ENCODE data around the gene NRXN3. TPM values are rescaled to one million over a fixed set of nuclear protein-coding genes. Genes with fewer than 3 reads are reported as not detected.

The NRXN3 gene
- total RNA-seq, 1 experiment from 2014 or later = not detected

DNA sequence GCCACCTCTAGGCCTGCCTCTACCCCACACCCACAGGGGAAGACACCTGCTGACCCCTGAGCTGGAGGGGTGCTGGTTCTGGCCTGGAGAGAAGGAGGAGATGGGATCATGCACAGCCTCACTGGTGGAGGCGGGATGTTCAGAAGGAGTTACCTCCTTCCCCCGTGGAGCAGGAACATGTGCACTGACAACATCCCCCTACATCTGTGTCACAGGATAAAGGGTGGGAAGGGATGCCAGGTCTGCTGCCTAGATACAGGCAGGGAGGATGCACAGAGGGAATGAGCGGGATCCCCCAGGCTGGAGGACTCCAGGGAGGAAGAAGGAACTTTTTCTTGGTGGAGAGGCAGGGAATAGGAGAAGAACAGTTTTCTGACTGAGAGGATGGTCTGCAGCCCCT is 8.8 kb downstream of the NRXN3 start:
- ATAC-seq = no peak
- CTCF ChIA-PET = no interaction called here

More for the DNA sequence above, 8.8 kb downstream of the NRXN3 start:
- no peak overlapping the region for H3K4me2 ChIP-seq (ENCODE audit: low read length)
- TF ChIP-seq, protein P1, sequence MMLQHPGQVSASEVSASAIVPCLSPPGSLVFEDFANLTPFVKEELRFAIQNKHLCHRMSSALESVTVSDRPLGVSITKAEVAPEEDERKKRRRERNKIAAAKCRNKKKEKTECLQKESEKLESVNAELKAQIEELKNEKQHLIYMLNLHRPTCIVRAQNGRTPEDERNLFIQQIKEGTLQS (IDR thresholded peaks at IDR 0.05) = no peak
- no peak for TF ChIP-seq ZFX (IDR thresholded peaks at IDR 0.05)
- no peak for TF ChIP-seq ZNF274 (IDR thresholded peaks at IDR 0.05; ENCODE audit: low read depth, low read length)
- TF ChIP-seq, protein P2, sequence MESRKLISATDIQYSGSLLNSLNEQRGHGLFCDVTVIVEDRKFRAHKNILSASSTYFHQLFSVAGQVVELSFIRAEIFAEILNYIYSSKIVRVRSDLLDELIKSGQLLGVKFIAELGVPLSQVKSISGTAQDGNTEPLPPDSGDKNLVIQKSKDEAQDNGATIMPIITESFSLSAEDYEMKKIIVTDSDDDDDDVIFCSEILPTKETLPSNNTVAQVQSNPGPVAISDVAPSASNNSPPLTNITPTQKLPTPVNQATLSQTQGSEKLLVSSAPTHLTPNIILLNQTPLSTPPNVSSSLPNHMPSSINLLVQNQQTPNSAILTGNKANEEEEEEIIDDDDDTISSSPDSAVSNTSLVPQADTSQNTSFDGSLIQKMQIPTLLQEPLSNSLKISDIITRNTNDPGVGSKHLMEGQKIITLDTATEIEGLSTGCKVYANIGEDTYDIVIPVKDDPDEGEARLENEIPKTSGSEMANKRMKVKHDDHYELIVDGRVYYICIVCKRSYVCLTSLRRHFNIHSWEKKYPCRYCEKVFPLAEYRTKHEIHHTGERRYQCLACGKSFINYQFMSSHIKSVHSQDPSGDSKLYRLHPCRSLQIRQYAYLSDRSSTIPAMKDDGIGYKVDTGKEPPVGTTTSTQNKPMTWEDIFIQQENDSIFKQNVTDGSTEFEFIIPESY (IDR thresholded peaks at IDR 0.05; ENCODE audit: extremely low read depth, insufficient replicate concordance, low read length) = no peak
- no peak for TF ChIP-seq EZH2 (IDR thresholded peaks at IDR 0.05)
- no peak for TF ChIP-seq EGR1 (IDR thresholded peaks at IDR 0.05; ENCODE audit: low read depth)
- no peak for TF ChIP-seq EZH2phosphoT487 (IDR thresholded peaks at IDR 0.05; ENCODE audit: borderline replicate concordance)
- no peak for TF ChIP-seq SIN3A (IDR thresholded peaks at IDR 0.05; ENCODE audit: low read depth)
- no peak for TF ChIP-seq CTCF (IDR thresholded peaks at IDR 0.05 in 2 of 3, conservative IDR thresholded peaks at IDR 0.05 in 1 of 3; ENCODE audit: borderline replicate concordance in 1 of 3, insufficient read depth in 1 of 3, low read depth in 2 of 3, low read length in 2 of 3)
- no peak for TF ChIP-seq CBX3 (IDR thresholded peaks at IDR 0.05; ENCODE audit: low read depth)
- TF ChIP-seq, protein P3, sequence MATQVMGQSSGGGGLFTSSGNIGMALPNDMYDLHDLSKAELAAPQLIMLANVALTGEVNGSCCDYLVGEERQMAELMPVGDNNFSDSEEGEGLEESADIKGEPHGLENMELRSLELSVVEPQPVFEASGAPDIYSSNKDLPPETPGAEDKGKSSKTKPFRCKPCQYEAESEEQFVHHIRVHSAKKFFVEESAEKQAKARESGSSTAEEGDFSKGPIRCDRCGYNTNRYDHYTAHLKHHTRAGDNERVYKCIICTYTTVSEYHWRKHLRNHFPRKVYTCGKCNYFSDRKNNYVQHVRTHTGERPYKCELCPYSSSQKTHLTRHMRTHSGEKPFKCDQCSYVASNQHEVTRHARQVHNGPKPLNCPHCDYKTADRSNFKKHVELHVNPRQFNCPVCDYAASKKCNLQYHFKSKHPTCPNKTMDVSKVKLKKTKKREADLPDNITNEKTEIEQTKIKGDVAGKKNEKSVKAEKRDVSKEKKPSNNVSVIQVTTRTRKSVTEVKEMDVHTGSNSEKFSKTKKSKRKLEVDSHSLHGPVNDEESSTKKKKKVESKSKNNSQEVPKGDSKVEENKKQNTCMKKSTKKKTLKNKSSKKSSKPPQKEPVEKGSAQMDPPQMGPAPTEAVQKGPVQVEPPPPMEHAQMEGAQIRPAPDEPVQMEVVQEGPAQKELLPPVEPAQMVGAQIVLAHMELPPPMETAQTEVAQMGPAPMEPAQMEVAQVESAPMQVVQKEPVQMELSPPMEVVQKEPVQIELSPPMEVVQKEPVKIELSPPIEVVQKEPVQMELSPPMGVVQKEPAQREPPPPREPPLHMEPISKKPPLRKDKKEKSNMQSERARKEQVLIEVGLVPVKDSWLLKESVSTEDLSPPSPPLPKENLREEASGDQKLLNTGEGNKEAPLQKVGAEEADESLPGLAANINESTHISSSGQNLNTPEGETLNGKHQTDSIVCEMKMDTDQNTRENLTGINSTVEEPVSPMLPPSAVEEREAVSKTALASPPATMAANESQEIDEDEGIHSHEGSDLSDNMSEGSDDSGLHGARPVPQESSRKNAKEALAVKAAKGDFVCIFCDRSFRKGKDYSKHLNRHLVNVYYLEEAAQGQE (IDR thresholded peaks at IDR 0.05; ENCODE audit: low read depth) = no peak
- TF ChIP-seq JUND (IDR thresholded peaks at IDR 0.05) = no peak
- no peak for TF ChIP-seq SRF (IDR thresholded peaks at IDR 0.05; ENCODE audit: low read depth)
- no peak for TF ChIP-seq POLR2AphosphoS5 (IDR thresholded peaks at IDR 0.05; ENCODE audit: low read depth, low read length)
- no peak for TF ChIP-seq SP1 (IDR thresholded peaks at IDR 0.05; ENCODE audit: low read depth)
- no peak for TF ChIP-seq RAD21 (IDR thresholded peaks at IDR 0.05; ENCODE audit: low read depth)
- no peak overlapping the region for H2AFZ ChIP-seq (ENCODE audit: low read depth, low read length, poor library complexity, severe bottlenecking)
- no peaks in the 10 kb centered on the region for H4K20me1 ChIP-seq (ENCODE audit: insufficient read depth)
- intact Hi-C loops (cut with micrococcal nuclease) = no loop called here
- no peak overlapping the region for H3K4me3 ChIP-seq (replicated peaks in 1 of 2; ENCODE audit: low read depth in 1 of 2, low read length in 2 of 2)
- H3K9me3 ChIP-seq (ENCODE audit: control insufficient read depth in 1 of 2, insufficient read depth in 1 of 2, low read depth in 1 of 2, low read length in 2 of 2) = no peaks in the 10 kb centered on the region
- no peaks in the 10 kb centered on the region for H3K36me3 ChIP-seq (ENCODE audit: control insufficient read depth in 1 of 2, insufficient read depth in 2 of 2, low read length in 2 of 2)
- no peak overlapping the region for H3K9ac ChIP-seq (ENCODE audit: low read length)
- DNase-seq (ENCODE audit: low read depth, low spot score) = no peak
- no peak overlapping the region for H3K27ac ChIP-seq (ENCODE audit: low read depth, low read length)
- POLR2A ChIA-PET = no interaction called here
- RAD21 ChIA-PET (ENCODE audit: low non-redundant PET in 1 of 2, low total read pairs in 2 of 2, uncharacterized antibody in 2 of 2, unreplicated experiment in 2 of 2) = no interaction called here
- H3K9me2 ChIP-seq (ENCODE audit: insufficient read depth) = no peaks in the 10 kb centered on the region
- H3K79me2 ChIP-seq (ENCODE audit: insufficient read depth, low read length) = no peaks in the 10 kb centered on the region
- H3K27me3 ChIP-seq (ENCODE audit: insufficient read depth, low read length) = peaks cover 49% of the 10 kb centered on the region
- no TSS peak for BruUV-seq (replicated peaks)
- H3K4me1 ChIP-seq (ENCODE audit: control insufficient read depth in 1 of 2, insufficient read depth in 2 of 2, low read length in 2 of 2) = no peaks in the 10 kb centered on the region

Data from HCT116 (cell line).